HEK293 (cell line): ENCODE data around the gene ADAMTS19.

Experiments used
- CTCF ChIA-PET: fragments of 350-600 bp; formaldehyde crosslinking; extraction: SDS; loops from one replicate; lab custom pipeline; 2021; ENCODE audit warnings: antibody characterized with exemption; lab: Yijun Ruan, JAX
- POLR2A ChIA-PET: fragments of 300-600 bp; formaldehyde crosslinking; extraction: SDS; loops from one replicate; lab custom pipeline; 2020; ENCODE audit warnings: antibody characterized with exemption, inconsistent platforms; lab: Yijun Ruan, JAX
- H3K27ac ChIP-seq: fragments of 200-500 bp; sonication (Bioruptor generic); 2 replicates; pipeline ENCODE4 v1.5.1; 2014; ENCODE audit warnings: low read depth, low read length, control low read depth, inconsistent platforms; ENCODE audit errors: extremely low read depth
- H3K36me3 ChIP-seq, 2 experiments: fragments of 200-500 bp in 1 of 2; sonication (Bioruptor generic) in 1 of 2; 1 replicate in 1 of 2; 2 replicates in 1 of 2; pipeline ENCODE4 v1.5.1; 2014 to 2017; ENCODE audit warnings: inconsistent platforms in 2 of 2, low read length in 2 of 2; ENCODE audit not compliant: control insufficient read depth in 2 of 2, insufficient read depth in 1 of 2
- H3K4me1 ChIP-seq: fragments of 200-500 bp; sonication (Bioruptor generic); 2 replicates; pipeline ENCODE4 v1.5.1; 2014; ENCODE audit warnings: mild to moderate bottlenecking, low read length, inconsistent platforms; ENCODE audit not compliant: control insufficient read depth, insufficient read depth
- H3K4me3 ChIP-seq: 2 replicates; pipeline ENCODE4 v1.5.1; 2011; ENCODE audit warnings: low read depth, mild to moderate bottlenecking, control low read depth, low read length, moderate library complexity
- H3K9me3 ChIP-seq: fragments of 200-500 bp; sonication (Bioruptor generic); 2 replicates; pipeline ENCODE4 v1.5.1; 2014; ENCODE audit warnings: low read depth, low read length, inconsistent platforms; ENCODE audit not compliant: control insufficient read depth, insufficient read depth
- GLIS1 ChIP-seq: fragments of 450-650 bp; formaldehyde crosslinking; IDR thresholded peaks from 2 replicates; pipeline ENCODE4 v1.5.1; 2016; ENCODE audit warnings: missing biosample characterization, missing genetic modification characterization
- KLF1 ChIP-seq: fragments of 450-650 bp; formaldehyde crosslinking; IDR thresholded peaks from 2 replicates; pipeline ENCODE4 v1.5.1; 2016; ENCODE audit warnings: missing biosample characterization, missing genetic modification characterization
- SCRT1 ChIP-seq: fragments of 450-650 bp; formaldehyde crosslinking; IDR thresholded peaks from 2 replicates; pipeline ENCODE4 v1.5.1; 2016; ENCODE audit warnings: missing biosample characterization, missing genetic modification characterization, borderline replicate concordance
- SCRT2 ChIP-seq: fragments of 450-650 bp; formaldehyde crosslinking; IDR thresholded peaks from 2 replicates; pipeline ENCODE4 v1.5.1; 2016; ENCODE audit warnings: missing biosample characterization, missing genetic modification characterization
- SP3 ChIP-seq: fragments of 450-650 bp; formaldehyde crosslinking; IDR thresholded peaks from 2 replicates; pipeline ENCODE4 v1.5.1; 2016; ENCODE audit warnings: missing biosample characterization, missing genetic modification characterization
- YY1 ChIP-seq: fragments of 450-650 bp; formaldehyde crosslinking; IDR thresholded peaks from 2 replicates; pipeline ENCODE4 v1.5.1; 2018; ENCODE audit warnings: missing biosample characterization, missing genetic modification characterization
- ZNF155 ChIP-seq: fragments of 450-650 bp; formaldehyde crosslinking; IDR thresholded peaks from 2 replicates; pipeline ENCODE4 v1.5.1; 2016; ENCODE audit warnings: missing biosample characterization, missing genetic modification characterization
- ZNF311 ChIP-seq: fragments of 450-650 bp; formaldehyde crosslinking; IDR thresholded peaks from 2 replicates; pipeline ENCODE4 v1.5.1; 2017; ENCODE audit warnings: missing biosample characterization, missing genetic modification characterization, borderline replicate concordance
- ZNF341 ChIP-seq: fragments of 450-650 bp; formaldehyde crosslinking; IDR thresholded peaks from 2 replicates; pipeline ENCODE4; 2016; ENCODE audit warnings: low read depth, missing biosample characterization, missing genetic modification characterization
- ZNF391 ChIP-seq: fragments of 450-650 bp; formaldehyde crosslinking; IDR thresholded peaks from 2 replicates; pipeline ENCODE4 v1.5.1; 2016; ENCODE audit warnings: low read depth, missing biosample characterization, missing genetic modification characterization, borderline replicate concordance
- ZNF394 ChIP-seq: fragments of 450-650 bp; formaldehyde crosslinking; IDR thresholded peaks from 2 replicates; pipeline ENCODE4 v1.5.1; 2016; ENCODE audit warnings: missing biosample characterization, missing genetic modification characterization, mild to moderate bottlenecking, moderate library complexity, borderline replicate concordance
- ZNF404 ChIP-seq: fragments of 450-650 bp; formaldehyde crosslinking; IDR thresholded peaks from 2 replicates; pipeline ENCODE4 v1.5.1; 2017; ENCODE audit warnings: missing biosample characterization, missing genetic modification characterization
- ZNF423 ChIP-seq: fragments of 450-650 bp; formaldehyde crosslinking; IDR thresholded peaks from 2 replicates; pipeline ENCODE4 v1.5.1; 2016; ENCODE audit warnings: missing biosample characterization, missing genetic modification characterization
- ZNF585B ChIP-seq: fragments of 450-650 bp; formaldehyde crosslinking; IDR thresholded peaks from 2 replicates; pipeline ENCODE4 v1.5.1; 2016; ENCODE audit warnings: missing biosample characterization, missing genetic modification characterization
- ZNF768 ChIP-seq: fragments of 450-650 bp; formaldehyde crosslinking; IDR thresholded peaks from 2 replicates; pipeline ENCODE4 v1.5.1; 2018; ENCODE audit warnings: missing biosample characterization, mild to moderate bottlenecking, missing genetic modification characterization
- ZSCAN16 ChIP-seq: fragments of 450-650 bp; formaldehyde crosslinking; IDR thresholded peaks from 2 replicates; pipeline ENCODE4 v1.5.1; 2016; ENCODE audit warnings: missing biosample characterization, missing genetic modification characterization
- TF ChIP-seq, protein P1 (sequence below): IDR thresholded peaks from 2 replicates; pipeline ENCODE4 v1.6.1; 2011; ENCODE audit warnings: mild to moderate bottlenecking, low read depth, low read length, borderline replicate concordance
- TF ChIP-seq, protein P2 (sequence below): fragments of 450-650 bp; formaldehyde crosslinking; IDR thresholded peaks from 2 replicates; pipeline ENCODE4 v1.5.1; 2016; ENCODE audit warnings: missing biosample characterization, missing genetic modification characterization
- TF ChIP-seq, protein P3 (sequence below): fragments of 450-650 bp; formaldehyde crosslinking; IDR thresholded peaks from 2 replicates; pipeline ENCODE4 v1.5.1; 2016; ENCODE audit warnings: missing biosample characterization, missing genetic modification characterization
- TF ChIP-seq, protein P4 (sequence below): fragments of 450-650 bp; formaldehyde crosslinking; IDR thresholded peaks from 2 replicates; pipeline ENCODE4 v1.5.1; 2016; ENCODE audit warnings: missing biosample characterization, missing genetic modification characterization
- TF ChIP-seq, protein P5 (sequence below): fragments of 450-650 bp; formaldehyde crosslinking; IDR thresholded peaks from 2 replicates; pipeline ENCODE4; 2016; ENCODE audit warnings: missing biosample characterization, missing genetic modification characterization
- TF ChIP-seq, protein P6 (sequence below): fragments of 450-650 bp; formaldehyde crosslinking; IDR thresholded peaks from 2 replicates; pipeline ENCODE4 v1.5.1; 2017; ENCODE audit warnings: missing biosample characterization, missing genetic modification characterization

The ADAMTS19 gene, protein sequence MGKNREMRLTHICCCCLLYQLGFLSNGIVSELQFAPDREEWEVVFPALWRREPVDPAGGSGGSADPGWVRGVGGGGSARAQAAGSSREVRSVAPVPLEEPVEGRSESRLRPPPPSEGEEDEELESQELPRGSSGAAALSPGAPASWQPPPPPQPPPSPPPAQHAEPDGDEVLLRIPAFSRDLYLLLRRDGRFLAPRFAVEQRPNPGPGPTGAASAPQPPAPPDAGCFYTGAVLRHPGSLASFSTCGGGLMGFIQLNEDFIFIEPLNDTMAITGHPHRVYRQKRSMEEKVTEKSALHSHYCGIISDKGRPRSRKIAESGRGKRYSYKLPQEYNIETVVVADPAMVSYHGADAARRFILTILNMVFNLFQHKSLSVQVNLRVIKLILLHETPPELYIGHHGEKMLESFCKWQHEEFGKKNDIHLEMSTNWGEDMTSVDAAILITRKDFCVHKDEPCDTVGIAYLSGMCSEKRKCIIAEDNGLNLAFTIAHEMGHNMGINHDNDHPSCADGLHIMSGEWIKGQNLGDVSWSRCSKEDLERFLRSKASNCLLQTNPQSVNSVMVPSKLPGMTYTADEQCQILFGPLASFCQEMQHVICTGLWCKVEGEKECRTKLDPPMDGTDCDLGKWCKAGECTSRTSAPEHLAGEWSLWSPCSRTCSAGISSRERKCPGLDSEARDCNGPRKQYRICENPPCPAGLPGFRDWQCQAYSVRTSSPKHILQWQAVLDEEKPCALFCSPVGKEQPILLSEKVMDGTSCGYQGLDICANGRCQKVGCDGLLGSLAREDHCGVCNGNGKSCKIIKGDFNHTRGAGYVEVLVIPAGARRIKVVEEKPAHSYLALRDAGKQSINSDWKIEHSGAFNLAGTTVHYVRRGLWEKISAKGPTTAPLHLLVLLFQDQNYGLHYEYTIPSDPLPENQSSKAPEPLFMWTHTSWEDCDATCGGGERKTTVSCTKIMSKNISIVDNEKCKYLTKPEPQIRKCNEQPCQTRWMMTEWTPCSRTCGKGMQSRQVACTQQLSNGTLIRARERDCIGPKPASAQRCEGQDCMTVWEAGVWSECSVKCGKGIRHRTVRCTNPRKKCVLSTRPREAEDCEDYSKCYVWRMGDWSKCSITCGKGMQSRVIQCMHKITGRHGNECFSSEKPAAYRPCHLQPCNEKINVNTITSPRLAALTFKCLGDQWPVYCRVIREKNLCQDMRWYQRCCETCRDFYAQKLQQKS

DNA sequence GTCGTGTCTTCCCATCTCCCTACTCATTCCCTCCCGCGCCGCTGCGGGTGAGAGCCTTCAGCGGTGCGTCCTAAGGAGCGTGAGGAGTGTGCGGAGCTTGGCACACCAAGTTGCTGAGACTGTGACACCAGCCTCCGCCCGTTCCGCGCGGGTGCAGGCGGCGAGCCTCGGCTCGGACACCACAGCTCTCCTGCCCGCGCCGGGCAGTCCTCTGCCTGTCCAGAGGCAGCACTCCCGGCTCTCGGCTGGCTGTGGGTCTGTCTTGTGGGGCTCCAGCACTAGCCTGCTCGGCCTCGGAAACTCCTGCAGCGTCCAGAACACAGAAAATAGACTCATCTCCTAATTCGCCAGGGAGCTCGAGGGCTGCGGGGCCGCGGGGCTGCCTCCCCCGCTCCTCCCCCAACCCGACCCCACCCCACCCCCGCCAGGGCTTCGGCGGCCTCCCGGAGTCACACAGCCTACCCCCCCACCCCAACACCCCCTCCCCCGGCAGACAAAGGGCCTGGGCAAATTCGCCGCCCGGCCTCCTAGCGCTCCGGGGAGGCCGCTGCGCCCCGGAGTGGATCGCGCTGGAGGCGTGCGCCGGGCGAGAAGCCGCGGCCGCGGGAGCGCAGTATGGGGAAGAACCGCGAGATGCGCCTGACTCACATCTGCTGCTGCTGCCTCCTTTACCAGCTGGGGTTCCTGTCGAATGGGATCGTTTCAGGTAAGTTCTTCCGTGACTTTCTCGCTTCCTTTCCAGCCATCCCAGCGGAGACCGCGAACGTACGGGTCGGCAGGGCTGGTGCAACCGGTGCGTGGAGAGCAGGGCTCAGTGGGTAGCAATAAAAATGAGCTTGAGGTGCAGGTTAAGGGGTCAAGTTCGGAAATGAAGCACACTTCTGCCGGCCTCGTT is at the start of gene ADAMTS19:
ADAMTS19 (plus strand) TSS at position 522 of the 895 bp plus-strand sequence; CDS start at position 616, 94 bp downstream.
- no peaks in the 10 kb centered on the region for H3K36me3 ChIP-seq
- CTCF ChIA-PET: interaction anchor here (0.6 to 1.1 kb wide), 2 partner anchors 16 to 308 kb away, joined by 3 read pairs; no protein-coding TSS in a partner anchor
- H3K27ac ChIP-seq: peak within 1 kb of the TSS; percentile 79
- peak within 1 kb of the TSS; percentile 57 for H3K4me3 ChIP-seq
- 0 out of 2 replicates have a peak, but pooled peaks cover 2% of the 10 kb centered on the region for H3K4me1 ChIP-seq
- no peaks in the 10 kb centered on the region for H3K9me3 ChIP-seq
- POLR2A ChIA-PET: interaction anchor here (1.0 kb wide), 1 partner anchor 20 kb away, joined by 3 read pairs; no protein-coding TSS in a partner anchor
- TF ChIP-seq, protein P1, sequence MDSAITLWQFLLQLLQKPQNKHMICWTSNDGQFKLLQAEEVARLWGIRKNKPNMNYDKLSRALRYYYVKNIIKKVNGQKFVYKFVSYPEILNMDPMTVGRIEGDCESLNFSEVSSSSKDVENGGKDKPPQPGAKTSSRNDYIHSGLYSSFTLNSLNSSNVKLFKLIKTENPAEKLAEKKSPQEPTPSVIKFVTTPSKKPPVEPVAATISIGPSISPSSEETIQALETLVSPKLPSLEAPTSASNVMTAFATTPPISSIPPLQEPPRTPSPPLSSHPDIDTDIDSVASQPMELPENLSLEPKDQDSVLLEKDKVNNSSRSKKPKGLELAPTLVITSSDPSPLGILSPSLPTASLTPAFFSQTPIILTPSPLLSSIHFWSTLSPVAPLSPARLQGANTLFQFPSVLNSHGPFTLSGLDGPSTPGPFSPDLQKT: no peak
- TF ChIP-seq SCRT2 (tag by site-specific recombination) (peak; percentile 76), ZNF311 (no peak), SCRT1 (tag by site-specific recombination) (no peak), SP3 (tag by site-specific recombination) (no peak), ZNF394 (tag by site-specific recombination) (no peak), ZNF423 (peak; percentile 49; the same call in 1 of the 2 replicates), ZNF341 (tag by site-specific recombination) (no peak), GLIS1 (tag by site-specific recombination) (peak; percentile 34), ZNF768 (tag by site-specific recombination) (no peak), YY1 (tag by site-specific recombination) (no peak), ZNF585B (tag by site-specific recombination) (no peak), ZNF155 (tag by site-specific recombination) (no peak), ZNF404 (tag by site-specific recombination) (no peak), ZNF391 (tag by site-specific recombination) (no peak), KLF1 (tag by site-specific recombination) (no peak), ZSCAN16 (no peak)
- TF ChIP-seq, protein P2, sequence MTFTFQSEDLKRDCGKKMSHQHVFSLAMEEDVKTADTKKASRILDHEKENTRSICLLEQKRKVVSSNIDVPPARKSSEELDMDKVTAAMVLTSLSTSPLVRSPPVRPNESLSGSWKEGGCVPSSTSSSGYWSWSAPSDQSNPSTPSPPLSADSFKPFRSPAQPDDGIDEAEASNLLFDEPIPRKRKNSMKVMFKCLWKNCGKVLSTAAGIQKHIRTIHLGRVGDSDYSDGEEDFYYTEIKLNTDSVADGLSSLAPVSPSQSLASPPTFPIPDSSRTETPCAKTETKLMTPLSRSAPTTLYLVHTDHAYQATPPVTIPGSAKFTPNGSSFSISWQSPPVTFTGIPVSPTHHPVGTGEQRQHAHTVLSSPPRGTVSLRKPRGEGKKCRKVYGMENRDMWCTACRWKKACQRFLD (tag by site-specific recombination): no peak
- TF ChIP-seq, protein P3, sequence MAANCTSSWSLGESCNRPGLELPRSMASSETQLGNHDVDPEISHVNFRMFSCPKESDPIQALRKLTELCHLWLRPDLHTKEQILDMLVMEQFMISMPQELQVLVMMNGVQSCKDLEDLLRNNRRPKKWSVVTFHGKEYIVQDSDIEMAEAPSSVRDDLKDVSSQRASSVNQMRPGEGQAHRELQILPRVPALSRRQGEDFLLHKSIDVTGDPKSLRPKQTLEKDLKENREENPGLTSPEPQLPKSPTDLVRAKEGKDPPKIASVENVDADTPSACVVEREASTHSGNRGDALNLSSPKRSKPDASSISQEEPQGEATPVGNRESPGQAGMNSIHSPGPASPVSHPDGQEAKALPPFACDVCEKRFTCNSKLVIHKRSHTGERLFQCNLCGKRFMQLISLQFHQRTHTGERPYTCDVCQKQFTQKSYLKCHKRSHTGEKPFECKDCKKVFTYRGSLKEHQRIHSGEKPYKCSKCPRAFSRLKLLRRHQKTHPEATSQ (tag by site-specific recombination): no peak
- TF ChIP-seq, protein P4, sequence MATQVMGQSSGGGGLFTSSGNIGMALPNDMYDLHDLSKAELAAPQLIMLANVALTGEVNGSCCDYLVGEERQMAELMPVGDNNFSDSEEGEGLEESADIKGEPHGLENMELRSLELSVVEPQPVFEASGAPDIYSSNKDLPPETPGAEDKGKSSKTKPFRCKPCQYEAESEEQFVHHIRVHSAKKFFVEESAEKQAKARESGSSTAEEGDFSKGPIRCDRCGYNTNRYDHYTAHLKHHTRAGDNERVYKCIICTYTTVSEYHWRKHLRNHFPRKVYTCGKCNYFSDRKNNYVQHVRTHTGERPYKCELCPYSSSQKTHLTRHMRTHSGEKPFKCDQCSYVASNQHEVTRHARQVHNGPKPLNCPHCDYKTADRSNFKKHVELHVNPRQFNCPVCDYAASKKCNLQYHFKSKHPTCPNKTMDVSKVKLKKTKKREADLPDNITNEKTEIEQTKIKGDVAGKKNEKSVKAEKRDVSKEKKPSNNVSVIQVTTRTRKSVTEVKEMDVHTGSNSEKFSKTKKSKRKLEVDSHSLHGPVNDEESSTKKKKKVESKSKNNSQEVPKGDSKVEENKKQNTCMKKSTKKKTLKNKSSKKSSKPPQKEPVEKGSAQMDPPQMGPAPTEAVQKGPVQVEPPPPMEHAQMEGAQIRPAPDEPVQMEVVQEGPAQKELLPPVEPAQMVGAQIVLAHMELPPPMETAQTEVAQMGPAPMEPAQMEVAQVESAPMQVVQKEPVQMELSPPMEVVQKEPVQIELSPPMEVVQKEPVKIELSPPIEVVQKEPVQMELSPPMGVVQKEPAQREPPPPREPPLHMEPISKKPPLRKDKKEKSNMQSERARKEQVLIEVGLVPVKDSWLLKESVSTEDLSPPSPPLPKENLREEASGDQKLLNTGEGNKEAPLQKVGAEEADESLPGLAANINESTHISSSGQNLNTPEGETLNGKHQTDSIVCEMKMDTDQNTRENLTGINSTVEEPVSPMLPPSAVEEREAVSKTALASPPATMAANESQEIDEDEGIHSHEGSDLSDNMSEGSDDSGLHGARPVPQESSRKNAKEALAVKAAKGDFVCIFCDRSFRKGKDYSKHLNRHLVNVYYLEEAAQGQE: no peak
- TF ChIP-seq, protein P5, sequence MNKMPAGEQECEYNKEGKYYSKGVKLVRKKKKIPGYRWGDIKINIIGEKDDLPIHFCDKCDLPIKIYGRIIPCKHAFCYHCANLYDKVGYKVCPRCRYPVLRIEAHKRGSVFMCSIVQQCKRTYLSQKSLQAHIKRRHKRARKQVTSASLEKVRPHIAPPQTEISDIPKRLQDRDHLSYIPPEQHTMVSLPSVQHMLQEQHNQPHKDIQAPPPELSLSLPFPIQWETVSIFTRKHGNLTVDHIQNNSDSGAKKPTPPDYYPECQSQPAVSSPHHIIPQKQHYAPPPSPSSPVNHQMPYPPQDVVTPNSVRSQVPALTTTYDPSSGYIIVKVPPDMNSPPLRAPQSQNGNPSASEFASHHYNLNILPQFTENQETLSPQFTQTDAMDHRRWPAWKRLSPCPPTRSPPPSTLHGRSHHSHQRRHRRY: no peak
- TF ChIP-seq, protein P6, sequence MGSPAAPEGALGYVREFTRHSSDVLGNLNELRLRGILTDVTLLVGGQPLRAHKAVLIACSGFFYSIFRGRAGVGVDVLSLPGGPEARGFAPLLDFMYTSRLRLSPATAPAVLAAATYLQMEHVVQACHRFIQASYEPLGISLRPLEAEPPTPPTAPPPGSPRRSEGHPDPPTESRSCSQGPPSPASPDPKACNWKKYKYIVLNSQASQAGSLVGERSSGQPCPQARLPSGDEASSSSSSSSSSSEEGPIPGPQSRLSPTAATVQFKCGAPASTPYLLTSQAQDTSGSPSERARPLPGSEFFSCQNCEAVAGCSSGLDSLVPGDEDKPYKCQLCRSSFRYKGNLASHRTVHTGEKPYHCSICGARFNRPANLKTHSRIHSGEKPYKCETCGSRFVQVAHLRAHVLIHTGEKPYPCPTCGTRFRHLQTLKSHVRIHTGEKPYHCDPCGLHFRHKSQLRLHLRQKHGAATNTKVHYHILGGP (tag by site-specific recombination): no peak
